HG03558 (cell line): ENCODE measurements around the gene TUBA4B.

Experiments used
- ATAC-seq: cut with Tn5 transposase; IDR thresholded peaks from one replicate; pipeline ENCODE4 v1.9.1; 2021; ENCODE audit warnings: moderate number of reproducible peaks; ENCODE audit not compliant: unreplicated experiment; ENCODE audit errors: extremely low read depth

Gene TUBA4B

DNA sequence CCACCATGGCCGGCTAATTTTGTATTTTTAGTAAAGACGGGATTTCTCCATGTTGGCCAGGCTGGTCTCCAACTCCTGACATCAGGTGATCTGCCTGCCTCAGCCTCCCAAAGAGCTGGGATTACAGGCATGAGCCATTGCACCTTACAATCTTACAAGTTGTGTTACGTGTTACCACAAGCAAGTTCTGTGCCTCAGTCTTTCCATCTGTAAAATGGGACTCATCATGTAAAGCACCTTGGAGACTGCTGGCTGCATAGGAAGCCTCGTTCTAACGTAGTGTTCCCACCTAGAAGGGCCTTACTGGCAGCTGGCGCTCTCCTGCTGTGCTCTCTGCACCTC, 36.1 kb downstream of the TUBA4B start:
- no peak for ATAC-seq

GRCh38 chr2:219289537-219290361, 36.7 kb downstream of the TUBA4B start:
- no peak for ATAC-seq

DNA sequence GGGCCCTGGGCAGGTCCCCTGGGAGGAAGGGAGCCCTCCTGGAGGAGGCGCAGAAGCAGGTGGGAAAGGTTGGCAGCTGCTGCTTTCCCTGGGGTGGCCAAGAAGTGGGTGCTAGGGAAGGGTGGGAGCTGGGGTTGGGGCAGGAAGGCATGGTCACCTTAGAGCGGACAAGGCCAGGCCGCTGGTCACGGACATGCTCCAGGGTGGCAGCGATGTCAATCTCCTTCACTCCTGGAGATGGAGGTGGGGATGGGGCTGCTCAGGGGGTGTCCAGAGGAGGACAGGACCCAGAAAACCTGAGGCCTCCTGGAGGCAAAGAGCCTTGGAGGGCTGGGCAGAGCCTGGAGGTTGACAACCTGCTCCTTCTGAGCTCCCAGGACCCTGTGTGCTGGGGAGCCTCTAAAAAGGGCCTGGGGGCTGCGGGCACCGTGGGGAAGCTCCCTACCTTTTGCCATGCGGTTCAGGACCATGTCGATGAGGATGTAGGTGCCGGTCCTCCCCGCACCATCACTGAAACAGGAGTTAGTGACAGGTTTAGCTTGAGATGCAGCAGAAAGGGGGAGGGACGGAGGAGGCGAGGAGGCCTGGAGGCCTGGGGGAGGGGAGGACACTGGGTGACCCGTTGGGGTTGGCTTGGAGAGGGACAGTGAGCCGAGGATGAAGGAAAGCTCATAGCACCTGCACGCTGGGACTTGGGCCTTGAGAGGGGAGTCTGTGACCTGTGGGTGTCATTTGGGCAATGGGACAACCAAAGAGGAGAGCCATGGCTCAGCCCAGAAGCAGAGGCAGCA, 37.5 kb downstream of the TUBA4B start:
- no peak for ATAC-seq

DNA sequence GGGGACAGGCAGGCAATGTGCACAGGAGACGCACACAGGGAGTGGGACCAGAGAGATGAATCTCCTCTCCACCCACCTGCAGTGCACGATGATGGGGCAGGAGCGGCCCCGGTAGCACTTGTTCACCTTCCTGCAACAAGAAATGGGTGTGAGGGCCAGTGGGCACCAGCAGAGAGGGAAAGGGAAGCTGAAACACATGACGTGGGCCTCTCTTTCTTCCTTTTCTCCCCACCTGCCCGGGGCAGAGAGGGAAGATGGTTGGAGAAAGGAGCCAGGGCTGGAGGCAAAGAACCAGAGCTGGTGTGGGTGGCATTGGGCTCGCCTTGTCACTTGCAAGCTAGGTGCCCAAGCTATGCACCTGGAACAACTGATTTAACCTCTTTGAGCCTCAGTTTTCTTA, 38.4 kb downstream of the TUBA4B start:
- ATAC-seq: no peak

DNA sequence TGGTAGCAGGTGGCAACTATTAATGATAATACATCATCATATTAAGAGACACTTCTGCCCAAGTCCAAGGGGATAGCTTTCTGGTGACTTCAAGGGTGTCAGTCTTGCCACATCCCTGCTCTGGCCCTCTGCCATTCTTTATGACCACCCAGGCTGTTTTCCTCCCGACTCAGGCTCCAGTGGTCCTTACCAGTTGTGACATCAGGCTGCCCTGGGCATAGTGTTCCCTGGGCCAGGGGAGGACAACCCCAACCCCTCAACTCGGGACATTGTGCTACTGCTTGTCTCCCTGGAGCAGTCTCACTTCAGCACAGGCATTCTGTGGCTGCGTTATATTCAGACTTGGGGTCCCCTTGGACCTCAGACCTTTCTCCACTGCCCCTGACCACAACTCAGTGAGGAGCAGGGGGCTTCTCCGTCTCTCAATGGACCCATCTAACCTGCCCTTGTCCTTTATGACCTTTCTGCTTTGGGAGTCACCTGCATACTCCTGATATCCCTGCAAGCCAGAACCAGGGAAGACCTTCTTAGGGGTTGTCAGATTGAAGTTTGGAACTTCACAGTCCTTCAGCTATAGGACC, 39.0 kb downstream of the TUBA4B start:
- no peak for ATAC-seq

GRCh38 chr2:219292616-219293015, 39.6 kb downstream of the TUBA4B start:
- ATAC-seq: no peak

- no peak for ATAC-seq
Observed at GRCh38 chr2:219293736-219294231, 40.7 kb downstream of the TUBA4B start.

- ATAC-seq: peak; percentile 84
Observed at GRCh38 chr2:219294356-219295351, 41.6 kb downstream of the TUBA4B start.

DNA sequence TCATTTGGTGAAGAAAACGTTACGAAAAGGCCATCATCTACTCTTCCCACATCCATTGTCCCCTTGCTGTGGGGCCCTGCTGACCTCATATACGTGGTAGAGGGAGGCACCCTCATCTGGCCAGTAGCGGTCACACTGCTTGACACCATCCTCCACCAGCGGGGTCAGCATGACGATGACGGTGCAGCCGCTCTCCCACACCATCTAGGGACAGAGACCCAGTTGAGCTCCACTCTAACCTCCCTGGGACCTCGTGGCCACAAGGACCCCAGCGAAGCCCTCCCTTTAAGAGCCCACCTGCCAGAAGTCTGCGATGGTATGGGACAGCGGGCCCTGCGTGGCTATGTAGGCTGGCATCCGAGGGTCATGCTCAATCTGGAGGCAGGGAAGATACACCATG, 43.1 kb downstream of the TUBA4B start:
- no peak for ATAC-seq

DNA sequence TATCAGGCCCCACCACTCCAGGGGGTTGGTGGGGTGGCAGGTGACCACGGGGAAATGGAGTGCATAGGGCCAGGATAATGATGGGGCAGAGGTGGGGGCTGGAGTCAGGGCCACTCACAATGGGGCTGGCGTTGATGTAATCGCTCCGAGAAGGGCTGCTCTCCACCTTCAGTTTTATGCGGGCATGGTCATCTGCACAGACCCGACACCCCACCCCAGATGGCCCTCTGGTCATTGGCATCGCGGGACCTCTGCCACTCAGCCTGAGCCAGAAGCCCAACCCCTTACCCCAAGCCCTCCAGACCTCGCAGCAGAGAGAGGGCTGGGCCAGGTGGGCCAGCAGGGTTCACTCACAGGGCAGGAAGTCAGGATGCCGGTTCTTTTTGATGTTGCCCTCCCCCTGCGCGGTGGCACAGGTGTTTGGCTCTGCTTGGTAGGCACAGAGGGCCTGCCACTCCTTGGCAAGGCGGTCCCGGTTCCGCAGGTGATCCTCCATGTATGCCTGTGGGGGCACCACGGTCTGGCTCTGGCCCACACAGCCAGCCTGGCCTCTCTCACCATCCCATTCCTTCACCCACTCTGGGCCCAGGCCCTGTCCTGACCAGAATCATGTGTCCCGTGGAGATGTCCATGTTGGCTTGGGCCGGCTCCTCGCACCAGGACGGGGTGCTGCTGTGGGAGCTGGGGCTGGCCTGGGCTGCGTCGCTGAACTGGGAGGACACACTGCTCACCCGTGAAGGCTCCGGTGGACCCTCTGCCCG, 43.8 kb downstream of the TUBA4B start:
- ATAC-seq: no peak

- ATAC-seq: no peak
Observed at GRCh38 chr2:219297766-219298456, 44.9 kb downstream of the TUBA4B start.

DNA sequence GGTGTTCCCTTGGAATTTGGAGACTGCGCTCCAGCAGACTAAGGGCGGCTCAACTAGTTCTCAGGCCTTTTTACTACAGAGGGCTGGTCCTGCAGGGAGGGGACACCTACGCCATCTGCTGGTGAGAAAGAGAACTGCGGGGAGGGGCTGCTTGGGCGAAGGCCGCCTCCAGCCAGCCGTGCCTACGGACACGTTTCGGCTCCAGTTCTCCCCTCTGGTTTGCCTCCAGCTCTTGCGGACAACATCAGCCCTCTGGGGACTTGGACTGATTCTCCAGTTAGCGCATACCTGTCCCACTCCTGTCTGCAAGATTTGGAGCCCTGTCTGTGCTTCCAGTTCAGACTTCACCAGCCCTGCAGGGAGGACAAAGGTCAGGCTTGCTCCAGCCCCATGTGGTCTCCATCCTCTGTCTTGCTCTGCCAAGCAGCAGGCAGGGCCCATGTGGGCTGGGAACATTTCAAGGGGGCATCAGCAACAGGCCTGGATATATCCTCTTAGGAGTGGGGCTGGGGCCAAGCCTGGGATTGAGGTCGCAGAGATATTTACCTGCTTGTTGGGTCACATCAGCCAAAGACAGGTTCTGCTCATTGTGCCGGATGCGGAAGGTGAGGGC, 45.8 kb downstream of the TUBA4B start:
- no peak for ATAC-seq

DNA sequence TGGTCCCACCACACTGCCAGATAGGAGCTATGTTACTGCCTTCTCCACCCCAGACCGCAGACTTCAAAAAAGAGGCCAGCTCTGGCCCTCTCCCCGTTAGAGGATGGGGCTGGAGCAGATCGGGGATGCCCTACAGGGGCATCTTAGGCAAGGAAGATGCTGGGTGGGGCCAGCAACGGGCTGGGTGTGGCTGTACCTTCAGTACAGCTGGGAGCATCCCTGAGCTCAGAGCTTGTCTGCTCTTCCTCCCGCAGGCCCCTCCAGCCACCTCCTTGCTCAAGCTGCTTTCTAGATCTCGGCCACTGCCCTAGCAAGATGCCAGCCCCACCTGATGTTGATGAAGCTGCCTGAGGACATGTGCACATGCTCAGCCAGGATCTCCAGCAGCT, 46.3 kb downstream of the TUBA4B start:
- ATAC-seq: no peak

DNA sequence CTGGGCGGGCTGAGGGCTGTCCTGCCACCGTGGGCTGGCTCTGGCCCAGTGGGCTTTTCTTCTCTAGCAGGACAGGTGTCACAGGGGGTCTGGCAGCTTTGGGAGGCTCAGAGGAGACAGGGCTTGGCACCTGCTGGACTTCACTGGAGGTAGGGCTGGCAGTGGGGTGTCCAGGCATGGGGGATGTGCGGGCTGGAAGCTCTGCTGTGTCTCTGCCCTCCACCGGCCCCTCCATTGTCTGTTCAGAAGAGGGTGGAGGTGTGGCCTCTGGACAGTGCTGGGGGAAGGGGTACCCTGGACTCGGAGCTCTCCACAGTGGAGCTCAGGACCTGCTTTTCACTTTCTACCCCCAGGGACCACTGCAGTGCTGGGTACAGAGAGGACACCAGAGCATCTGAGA, 47.0 kb downstream of the TUBA4B start:
- ATAC-seq: no peak

DNA sequence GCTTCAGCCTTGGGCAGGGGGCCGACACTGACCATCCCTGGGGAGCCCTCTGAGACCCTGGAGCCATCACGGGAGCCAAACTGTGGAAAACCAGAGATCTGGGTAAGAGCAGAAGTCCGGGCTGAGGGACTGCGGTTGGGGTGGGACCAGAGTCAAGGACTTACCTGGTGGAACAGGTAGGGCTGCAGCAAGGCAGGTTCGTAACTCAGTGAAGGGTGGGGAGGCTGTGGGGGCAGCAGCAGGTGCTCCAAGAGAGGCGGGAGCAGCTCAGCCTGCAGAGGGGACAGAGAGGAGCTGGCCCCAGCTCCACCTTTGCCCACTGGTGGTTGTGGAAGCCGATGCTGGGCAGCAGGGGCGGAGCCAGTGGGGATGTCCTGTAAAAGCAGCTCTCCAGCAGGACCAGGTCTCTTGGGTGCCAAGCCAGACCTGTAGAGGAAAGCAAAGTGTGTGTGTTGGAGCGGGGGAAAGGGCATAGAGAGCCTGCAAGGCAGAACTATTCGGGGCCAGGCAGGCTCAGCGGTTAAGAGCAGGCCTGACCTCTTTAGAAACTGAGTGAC, 49.4 kb downstream of the TUBA4B start:
- ATAC-seq: no peak

DNA sequence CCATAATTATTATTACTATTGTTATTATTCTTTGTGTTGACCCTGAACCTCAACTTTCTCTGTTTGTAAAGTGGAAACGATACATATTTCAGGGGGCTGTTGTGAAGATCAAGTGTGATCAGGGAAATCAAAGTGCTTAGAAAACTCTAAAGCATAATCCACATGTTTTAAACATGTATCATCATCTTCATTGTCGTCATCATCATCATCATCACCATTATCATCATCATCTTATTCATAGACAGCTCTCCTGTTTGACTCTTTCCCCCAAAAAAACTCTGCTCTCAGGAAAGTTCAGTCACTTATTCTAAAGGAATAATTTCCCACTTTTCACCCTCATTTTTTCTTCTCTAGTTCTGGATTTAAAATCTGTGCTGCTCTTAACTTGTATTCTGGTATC, 51.2 kb downstream of the TUBA4B start:
- no peak for ATAC-seq

DNA sequence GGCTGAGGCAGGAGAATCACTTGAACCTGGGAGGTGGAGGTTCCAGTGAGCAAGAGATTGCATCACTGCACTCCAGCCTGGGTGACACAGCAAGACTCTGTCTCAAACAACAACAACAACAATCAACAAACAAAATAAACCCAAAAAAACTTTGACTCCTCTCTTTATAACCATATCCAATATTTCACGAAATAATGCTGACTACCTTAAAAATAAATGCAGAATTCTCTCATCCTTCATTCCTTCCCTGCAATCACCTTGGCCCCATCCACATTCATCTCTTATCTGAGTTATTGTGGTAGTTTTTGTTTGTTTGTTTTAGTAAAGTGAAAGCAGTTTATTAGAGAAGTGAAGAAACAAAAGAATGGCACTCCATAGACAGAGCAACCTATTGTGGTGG, 53.0 kb downstream of the TUBA4B start:
- ATAC-seq: no peak
